ENCODE data around the gene ADCYAP1R1.

DNA sequence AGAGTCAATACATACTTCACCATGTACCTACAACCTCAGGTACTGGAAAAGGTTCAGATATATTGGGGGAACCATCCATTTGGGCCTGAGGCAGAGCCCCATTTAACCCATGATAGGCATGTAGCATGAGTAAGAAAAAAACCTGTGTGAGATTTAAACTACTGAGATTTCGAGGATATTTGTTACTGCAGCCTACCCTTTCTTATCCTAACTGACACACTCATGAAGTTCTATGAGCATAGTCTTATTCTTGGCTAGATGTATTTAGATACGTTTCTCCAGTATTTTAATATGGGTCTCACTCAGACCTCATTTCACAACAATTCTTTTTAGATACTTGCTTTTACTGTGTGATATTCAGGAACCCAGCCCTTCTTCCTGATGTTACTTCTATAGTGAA lies 49.0 kb upstream of the ADCYAP1R1 start:
- TF ChIP-seq FOXA1 (IDR thresholded peaks at IDR 0.05) (no peak), HDGF (IDR thresholded peaks at IDR 0.05; ENCODE audit: borderline replicate concordance) (no peak), SP1 (IDR thresholded peaks at IDR 0.05) (no peak), TARDBP (IDR thresholded peaks at IDR 0.05) (no peak), SUZ12 (IDR thresholded peaks at IDR 0.05) (no peak)
